ACC112 (cell line): Measurements from ENCODE around the gene SLC9A8.
A peak's percentile ranks its signal among the peaks of the same experiment; 100 is the strongest.

Experiments
- H2AFZ ChIP-seq: fragments of 200-600 bp; sonication (generic); one replicate; pipeline ENCODE4 v1.6.0; 2017; ENCODE audit warnings: antibody characterized with exemption, low read length; ENCODE audit not compliant: unreplicated experiment
- H3K27ac ChIP-seq: fragments of 200-600 bp; sonication (generic); 2 replicates; pipeline ENCODE4 v1.5.1; 2014; ENCODE audit warnings: low read depth, mild to moderate bottlenecking, antibody characterized with exemption, low read length, moderate library complexity
- H3K27me3 ChIP-seq: fragments of 200-600 bp; sonication (generic); 2 replicates; pipeline ENCODE4 v1.6.1; 2014; ENCODE audit warnings: mild to moderate bottlenecking, antibody characterized with exemption, low read length, moderate library complexity, mixed read lengths; ENCODE audit not compliant: insufficient read depth
- H3K36me3 ChIP-seq: fragments of 200-600 bp; sonication (generic); 2 replicates; pipeline ENCODE4 v1.6.1; 2016; ENCODE audit warnings: mild to moderate bottlenecking, antibody characterized with exemption, low read length, moderate library complexity, mixed read lengths; ENCODE audit not compliant: insufficient read depth
- H3K4me1 ChIP-seq: fragments of 200-600 bp; sonication (generic); one replicate; pipeline ENCODE4 v1.6.1; 2016; ENCODE audit warnings: low read length, mixed read lengths; ENCODE audit not compliant: insufficient read depth, unreplicated experiment, control insufficient read depth
- H3K4me3 ChIP-seq: fragments of 200-600 bp; sonication (generic); 2 replicates; pipeline ENCODE4 v1.5.1; 2014; ENCODE audit warnings: mild to moderate bottlenecking, low read depth, low read length
- H3K79me2 ChIP-seq: fragments of 200-600 bp; sonication (generic); one replicate; pipeline ENCODE4 v1.6.0; 2016; ENCODE audit warnings: low read length; ENCODE audit not compliant: control insufficient read depth, unreplicated experiment, insufficient read depth

The SLC9A8 gene

GRCh38 chr20:49866051-49866450 lies 53.4 kb downstream of the SLC9A8 start:
- H2AFZ ChIP-seq: no peak overlapping the region

GRCh38 chr20:49867453-49868215 lies 55.0 kb downstream of the SLC9A8 start:
- no peak overlapping the region for H3K27ac ChIP-seq
- H2AFZ ChIP-seq: no peak overlapping the region
- H3K4me3 ChIP-seq: no peak overlapping the region
- no peaks in the 10 kb centered on the region; the same call in 1 of the 2 replicates for H3K36me3 ChIP-seq
- no peaks in the 10 kb centered on the region for H3K27me3 ChIP-seq
- no peaks in the 10 kb centered on the region for H3K79me2 ChIP-seq
- peaks cover 7% of the 10 kb centered on the region for H3K4me1 ChIP-seq

More at GRCh38 chr20:49866051-49866450, 53.4 kb downstream of the SLC9A8 start:
- H3K27me3 ChIP-seq: no peaks in the 10 kb centered on the region
- H3K4me3 ChIP-seq: no peak overlapping the region
- H3K79me2 ChIP-seq: no peaks in the 10 kb centered on the region
- peak overlapping the region; percentile 47; the same call in 1 of the 2 replicates for H3K27ac ChIP-seq
- no peaks in the 10 kb centered on the region; the same call in 1 of the 2 replicates for H3K36me3 ChIP-seq
- H3K4me1 ChIP-seq: peaks cover 7% of the 10 kb centered on the region

- Histone ChIP-seq H3K4me3 (no peak overlapping the region), H3K36me3 (no peaks in the 10 kb centered on the region; the same call in 1 of the 2 replicates), H3K79me2 (no peaks in the 10 kb centered on the region), H3K27me3 (no peaks in the 10 kb centered on the region), H3K27ac (no peak overlapping the region), H2AFZ (no peak overlapping the region), H3K4me1 (peaks cover 7% of the 10 kb centered on the region)
These were observed 55.9 kb downstream of the SLC9A8 start for GRCh38 chr20:49868538-49868937.

GRCh38 chr20:49868964-49869363 lies 56.3 kb downstream of the SLC9A8 start:
- H3K27ac ChIP-seq: no peak overlapping the region
- no peak overlapping the region for H3K4me3 ChIP-seq
- no peaks in the 10 kb centered on the region for H3K27me3 ChIP-seq
- H3K79me2 ChIP-seq: no peaks in the 10 kb centered on the region
- peaks cover 7% of the 10 kb centered on the region for H3K4me1 ChIP-seq
- no peak overlapping the region for H2AFZ ChIP-seq
- H3K36me3 ChIP-seq: no peaks in the 10 kb centered on the region; the same call in 1 of the 2 replicates

GRCh38 chr20:49870261-49870660 lies 57.6 kb downstream of the SLC9A8 start:
- no peak overlapping the region for H2AFZ ChIP-seq
- no peak overlapping the region for H3K27ac ChIP-seq
- H3K4me3 ChIP-seq: no peak overlapping the region
- no peaks in the 10 kb centered on the region for H3K27me3 ChIP-seq
- H3K79me2 ChIP-seq: no peaks in the 10 kb centered on the region
- H3K4me1 ChIP-seq: peaks cover 7% of the 10 kb centered on the region
- H3K36me3 ChIP-seq: peaks cover 4% of the 10 kb centered on the region; the same call in 1 of the 2 replicates

- H3K4me1 ChIP-seq: no peaks in the 10 kb centered on the region
- H3K27ac ChIP-seq: no peak overlapping the region
- H3K36me3 ChIP-seq: peaks cover 4% of the 10 kb centered on the region; the same call in 1 of the 2 replicates
- no peak overlapping the region for H3K4me3 ChIP-seq
- no peaks in the 10 kb centered on the region for H3K27me3 ChIP-seq
- no peaks in the 10 kb centered on the region for H3K79me2 ChIP-seq
- H2AFZ ChIP-seq: no peak overlapping the region
These were observed 58.8 kb downstream of the SLC9A8 start for GRCh38 chr20:49871391-49871948.

- no peak overlapping the region for H3K27ac ChIP-seq
- H3K4me3 ChIP-seq: no peak overlapping the region
- H3K27me3 ChIP-seq: no peaks in the 10 kb centered on the region
- H3K36me3 ChIP-seq: peaks cover 4% of the 10 kb centered on the region; the same call in 1 of the 2 replicates
- H3K79me2 ChIP-seq: no peaks in the 10 kb centered on the region
- H2AFZ ChIP-seq: no peak overlapping the region
- no peaks in the 10 kb centered on the region for H3K4me1 ChIP-seq
These were observed 59.4 kb downstream of the SLC9A8 start for GRCh38 chr20:49872056-49872455.

- no peaks in the 10 kb centered on the region for H3K27me3 ChIP-seq
- H3K36me3 ChIP-seq: peaks cover 4% of the 10 kb centered on the region; the same call in 1 of the 2 replicates
- H2AFZ ChIP-seq: no peak overlapping the region
These were observed 62.1 kb downstream of the SLC9A8 start for GRCh38 chr20:49874696-49875095.

GRCh38 chr20:49877386-49877921 lies 64.8 kb downstream of the SLC9A8 start:
- Histone ChIP-seq H3K4me1 (no peaks in the 10 kb centered on the region), H3K36me3 (peaks cover 4% of the 10 kb centered on the region; the same call in 1 of the 2 replicates), H3K27ac (no peak overlapping the region)

More at GRCh38 chr20:49874696-49875095, 62.1 kb downstream of the SLC9A8 start:
- Histone ChIP-seq H3K4me3 (no peak overlapping the region), H3K79me2 (no peaks in the 10 kb centered on the region), H3K4me1 (no peaks in the 10 kb centered on the region), H3K27ac (no peak overlapping the region)

GRCh38 chr20:49878977-49879376 lies 66.3 kb downstream of the SLC9A8 start:
- Histone ChIP-seq H2AFZ (no peak overlapping the region), H3K4me3 (no peak overlapping the region), H3K79me2 (no peaks in the 10 kb centered on the region), H3K4me1 (no peaks in the 10 kb centered on the region), H3K27ac (no peak overlapping the region), H3K36me3 (peaks cover 4% of the 10 kb centered on the region; the same call in 1 of the 2 replicates), H3K27me3 (no peaks in the 10 kb centered on the region)

More at GRCh38 chr20:49877386-49877921, 64.8 kb downstream of the SLC9A8 start:
- H3K4me3 ChIP-seq: no peak overlapping the region
- H3K79me2 ChIP-seq: no peaks in the 10 kb centered on the region
- H3K27me3 ChIP-seq: no peaks in the 10 kb centered on the region
- no peak overlapping the region for H2AFZ ChIP-seq
